GM21576 (cell line): ENCODE measurements around the gene SZT2.

ENCODE experiments used
- ATAC-seq: cut with Tn5 transposase; IDR thresholded peaks from one replicate; pipeline ENCODE4 v1.9.1; 2021; ENCODE audit warnings: mild to moderate bottlenecking, moderate library complexity; ENCODE audit not compliant: unreplicated experiment

Gene SZT2

DNA sequence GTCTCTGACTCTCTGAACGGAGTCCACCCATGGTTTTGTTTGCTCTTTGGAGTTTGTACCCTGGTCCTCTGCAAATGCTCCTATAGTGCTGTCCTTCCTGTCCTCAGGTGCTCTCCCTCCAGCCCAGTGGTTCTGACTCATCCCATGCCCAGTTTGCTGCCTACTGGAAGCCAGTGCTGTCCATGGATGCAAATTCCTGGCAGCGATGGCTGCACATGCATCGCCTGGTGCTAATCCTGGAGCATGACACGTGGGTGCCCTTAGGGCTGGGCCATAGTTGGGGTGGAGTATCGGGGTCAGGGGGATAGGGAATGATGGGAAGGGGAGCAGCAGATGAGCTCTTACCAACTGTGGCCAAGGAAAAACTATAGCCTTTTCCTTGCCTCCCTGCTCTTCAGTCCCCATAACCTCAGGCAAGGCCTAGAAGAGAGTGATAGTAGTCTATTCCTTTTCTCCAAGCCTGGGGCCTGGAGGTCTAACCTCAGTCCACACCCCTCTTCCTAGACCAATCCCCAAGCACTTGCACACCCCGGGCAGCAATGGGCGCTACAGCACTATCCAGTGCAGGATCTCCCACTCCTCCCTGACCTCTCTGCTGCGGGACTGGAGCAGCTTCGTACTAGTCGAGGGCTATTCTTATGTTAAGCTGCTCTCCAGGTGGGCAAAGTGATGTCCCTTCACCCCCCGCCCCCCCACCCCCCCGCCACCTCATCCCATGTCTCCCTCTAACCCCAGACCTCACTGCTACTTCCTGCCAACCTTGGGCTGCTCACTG is 32.5 kb downstream of the SZT2 start:
- no peak for ATAC-seq

DNA sequence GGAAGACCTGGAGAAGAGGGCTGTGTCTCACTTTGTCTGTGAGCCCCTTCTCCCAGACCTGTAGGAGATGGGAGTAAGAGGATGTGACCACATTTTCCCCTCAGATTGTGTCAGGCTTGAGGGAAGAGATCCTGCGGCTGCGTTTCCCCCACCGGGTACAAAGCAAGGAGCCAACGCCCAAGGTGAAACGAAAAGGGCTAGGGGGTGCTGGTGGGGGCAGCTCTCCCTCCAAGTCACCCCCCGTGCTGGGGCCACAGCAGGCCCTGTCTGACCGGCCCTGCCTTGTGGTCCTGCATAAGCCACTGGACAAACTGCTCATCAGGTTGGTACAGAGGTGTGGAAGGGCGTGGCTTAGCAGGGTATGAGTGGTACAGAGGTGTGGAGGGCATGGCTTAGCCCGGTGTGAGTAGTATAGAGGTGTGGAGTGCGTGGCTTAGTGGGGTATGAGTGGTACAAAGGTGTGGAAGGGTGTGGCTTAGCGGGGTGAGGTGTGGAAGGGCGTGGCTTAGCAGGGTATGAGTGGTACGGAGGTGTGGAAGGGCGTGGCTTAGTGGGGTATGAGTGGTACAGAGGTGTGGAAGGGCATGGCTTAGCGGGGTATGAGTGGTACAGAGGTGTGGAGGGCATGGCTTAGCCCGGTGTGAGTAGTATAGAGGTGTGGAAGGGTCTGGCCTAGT is 33.4 kb downstream of the SZT2 start:
- ATAC-seq: no peak

DNA sequence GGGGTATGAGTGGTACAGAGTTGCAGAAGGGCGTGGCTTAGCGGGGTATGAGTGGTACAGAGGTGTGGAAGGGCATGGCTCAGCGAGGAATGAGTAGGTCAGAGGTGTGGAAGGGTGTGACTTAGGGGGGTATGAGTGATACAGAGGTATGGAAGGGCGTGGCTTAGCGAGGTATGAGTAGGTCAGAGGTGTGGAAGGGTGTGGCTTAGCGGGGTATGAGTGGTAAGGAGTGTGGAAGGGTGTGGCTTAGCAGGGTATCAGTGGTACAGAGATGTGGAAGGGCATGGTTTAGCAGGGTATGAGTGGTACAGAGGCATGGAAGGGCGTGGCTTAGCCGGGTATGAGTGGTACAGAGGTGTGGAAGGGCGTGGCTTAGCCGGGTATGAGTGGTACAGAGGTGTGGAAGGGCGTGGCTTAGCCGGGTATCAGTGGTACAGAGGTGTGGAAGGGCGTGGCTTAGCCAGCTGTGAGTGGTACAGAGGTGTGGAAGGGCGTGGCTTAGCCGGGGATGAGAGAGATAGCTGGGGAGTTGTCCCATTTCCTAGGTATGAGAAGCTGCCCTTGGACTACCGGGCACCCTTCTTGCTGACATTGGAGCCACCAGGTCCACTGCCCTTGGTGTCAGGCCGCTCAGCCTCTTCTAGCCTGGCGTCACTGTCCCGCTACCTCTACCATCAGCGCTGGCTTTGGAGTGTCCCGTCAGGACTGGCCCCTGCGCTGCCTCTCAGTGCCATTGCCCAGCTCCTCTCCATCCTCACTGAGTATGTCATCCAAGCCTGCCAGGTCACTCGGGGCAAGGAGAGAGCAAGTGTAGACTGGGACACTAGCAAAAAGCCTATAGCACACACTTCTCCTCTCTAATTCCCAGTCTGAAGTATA is 34.2 kb downstream of the SZT2 start:
- ATAC-seq: no peak

DNA sequence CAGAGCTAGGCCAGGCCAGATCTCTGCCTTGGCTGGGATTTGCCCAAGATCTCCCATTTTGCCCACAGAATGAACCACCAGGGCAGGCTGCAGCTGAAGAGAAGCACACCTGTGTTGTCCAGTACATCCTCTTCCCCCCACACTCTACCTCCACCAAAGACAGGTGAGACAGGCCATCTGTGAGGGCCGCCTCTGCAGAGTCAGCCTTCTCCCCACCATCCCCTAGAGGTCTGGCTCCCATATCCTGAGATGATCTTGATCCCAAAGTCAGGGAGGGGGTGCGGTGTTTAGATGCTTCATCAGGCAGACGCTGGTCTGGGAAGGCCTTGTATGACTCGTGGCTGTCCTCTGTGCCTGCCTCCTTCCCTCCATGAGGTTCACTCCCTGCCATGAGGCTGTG is 35.3 kb downstream of the SZT2 start:
- no peak for ATAC-seq

DNA sequence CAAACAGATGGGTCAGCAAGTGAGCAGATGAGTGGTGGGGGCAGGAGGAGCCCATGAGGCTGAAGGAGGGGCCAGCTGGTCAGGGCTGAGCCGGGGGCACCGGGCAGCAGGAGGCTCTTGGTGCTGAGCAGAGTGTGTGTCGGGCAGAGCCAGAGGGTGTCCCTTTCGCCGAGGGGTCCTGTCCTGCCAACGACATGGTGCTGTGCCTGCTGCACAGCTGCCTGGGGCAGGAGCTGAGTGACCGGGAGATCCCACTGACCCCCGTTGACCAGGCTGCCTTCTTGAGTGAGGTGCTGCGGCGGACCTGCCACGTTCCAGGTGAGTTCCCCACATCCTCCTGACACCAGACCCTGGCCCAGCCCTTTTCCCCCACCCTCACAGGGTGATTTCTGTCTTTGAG is 36.5 kb downstream of the SZT2 start:
- ATAC-seq: no peak

DNA sequence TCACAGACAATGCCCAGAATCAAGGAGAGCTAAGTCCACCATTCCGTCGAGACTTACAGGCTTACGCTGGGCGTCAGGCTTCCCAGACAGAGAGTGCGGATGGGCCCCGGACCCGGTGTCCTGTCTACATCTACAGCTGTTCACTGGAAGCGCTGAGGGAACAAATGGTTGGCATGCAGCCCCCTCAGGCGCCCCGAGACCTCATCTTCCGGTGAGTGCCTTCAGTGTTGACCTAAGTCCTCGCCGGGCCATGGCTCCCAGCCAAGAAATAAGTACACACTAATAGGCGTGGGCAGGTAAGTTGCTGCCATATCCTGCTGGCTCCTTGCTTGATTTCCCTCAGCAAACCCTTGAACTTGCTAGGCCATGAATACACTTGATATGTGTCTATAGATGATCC is 37.8 kb downstream of the SZT2 start:
- ATAC-seq: no peak

DNA sequence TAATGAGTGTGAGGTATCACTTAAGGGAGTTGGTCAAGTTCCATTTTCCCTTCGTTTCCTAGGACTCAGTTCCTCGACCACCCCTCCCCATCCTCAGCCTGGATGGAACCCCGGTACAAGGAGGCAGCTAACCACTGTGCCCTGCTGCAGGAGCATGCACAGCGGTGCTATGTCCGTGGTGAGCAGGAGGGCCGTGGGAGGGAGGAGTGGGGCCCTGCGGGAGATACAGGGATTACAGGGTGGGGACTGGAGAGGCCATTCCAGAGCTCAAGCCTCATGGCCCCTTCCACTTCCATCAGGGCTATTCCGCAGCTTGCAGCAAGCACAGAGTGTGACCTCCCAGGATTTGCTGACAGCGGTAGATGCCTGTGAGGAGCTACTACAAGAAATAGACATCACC is 38.2 kb downstream of the SZT2 start:
- ATAC-seq: no peak

DNA sequence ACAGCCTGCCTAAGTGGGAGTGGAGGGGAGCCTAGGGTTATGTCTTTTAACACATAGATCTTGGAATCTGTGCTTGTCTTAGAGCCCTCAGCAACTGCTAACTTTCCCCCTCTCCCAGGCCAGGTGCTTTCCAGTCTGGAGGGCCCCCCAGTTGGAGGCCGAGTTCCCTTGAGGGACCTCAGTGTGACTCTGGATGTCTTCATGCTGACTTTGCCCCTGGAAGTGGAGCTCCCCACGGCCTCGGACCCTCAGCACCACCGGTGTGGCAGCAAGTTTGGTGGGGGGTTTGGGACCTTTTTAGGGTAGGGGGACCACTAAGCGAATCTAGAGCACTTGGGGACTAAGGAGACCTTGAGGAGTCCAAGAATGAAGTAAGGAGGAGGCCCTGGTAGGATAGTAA is 41.1 kb downstream of the SZT2 start:
- ATAC-seq: no peak

DNA sequence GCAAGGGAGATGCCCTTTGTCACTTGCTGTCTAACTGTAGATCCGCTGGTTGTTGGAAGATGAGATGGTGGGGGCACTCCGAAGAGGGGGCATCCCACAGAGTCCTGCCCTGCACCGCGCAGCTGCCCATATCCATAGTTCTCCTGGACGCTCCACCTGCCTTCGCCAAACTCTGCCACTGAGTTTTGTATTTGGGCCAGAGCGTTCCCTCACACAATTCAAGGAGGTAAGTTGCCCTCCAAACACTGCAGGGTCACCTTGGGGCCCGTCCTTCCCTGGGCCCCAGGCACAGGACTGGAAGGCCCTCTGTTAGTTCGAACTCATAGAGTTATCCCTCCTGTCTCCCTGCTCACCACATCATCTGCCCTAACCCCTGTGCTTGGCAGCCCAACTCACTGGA is 42.0 kb downstream of the SZT2 start:
- ATAC-seq: no peak

DNA sequence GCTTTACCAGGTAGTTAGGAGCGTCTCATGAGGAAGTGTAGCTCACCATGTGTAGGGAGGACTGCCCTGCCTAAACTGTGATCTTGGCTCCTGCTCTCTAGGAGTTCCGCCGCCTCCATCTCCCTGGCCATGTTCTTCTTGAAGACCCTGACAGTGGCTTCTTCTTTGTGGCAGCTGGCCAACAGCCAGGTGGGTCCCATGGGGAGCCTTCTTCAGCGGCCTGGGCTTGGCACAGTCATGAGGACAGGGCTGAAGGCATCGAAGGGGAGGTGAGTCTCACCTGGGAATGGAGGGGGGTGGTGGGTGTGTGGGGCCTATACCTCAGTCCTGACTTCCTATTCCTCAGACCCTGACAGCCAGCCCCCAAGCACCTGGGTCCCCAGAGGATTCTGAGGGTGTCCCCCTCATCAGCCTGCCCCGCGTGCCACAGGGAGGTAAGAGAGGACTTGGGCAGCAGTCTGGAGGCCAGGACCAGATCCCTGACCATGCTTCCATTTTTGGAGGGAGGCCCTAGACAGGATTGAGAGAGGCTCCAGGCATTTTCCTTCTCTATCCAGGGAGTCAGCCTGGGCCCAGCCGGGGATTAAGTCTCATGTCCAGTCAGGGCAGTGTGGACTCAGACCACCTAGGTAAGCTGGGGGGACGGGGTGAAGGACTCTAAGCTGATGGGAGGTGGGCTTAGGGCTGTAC is 42.6 kb downstream of the SZT2 start:
- no peak for ATAC-seq

DNA sequence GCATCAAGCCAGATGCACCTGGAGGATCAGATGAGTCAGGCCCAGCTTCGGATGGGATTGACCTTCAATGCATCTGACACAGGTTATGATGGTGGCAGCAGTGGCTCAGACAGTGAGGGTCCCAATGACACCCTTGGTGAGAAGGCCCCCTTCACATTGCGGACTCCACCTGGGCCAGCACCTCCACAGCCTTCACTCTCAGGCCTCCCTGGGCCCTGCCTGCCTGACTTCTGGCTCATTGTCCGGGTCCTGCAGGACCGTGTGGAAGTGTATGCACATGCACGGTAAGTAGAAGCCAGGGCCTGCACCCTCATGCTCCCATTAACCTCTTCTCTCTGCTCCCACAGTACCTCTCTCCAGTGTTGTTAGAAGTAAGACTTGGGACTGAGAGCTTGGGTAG is 43.2 kb downstream of the SZT2 start:
- ATAC-seq: no peak

DNA sequence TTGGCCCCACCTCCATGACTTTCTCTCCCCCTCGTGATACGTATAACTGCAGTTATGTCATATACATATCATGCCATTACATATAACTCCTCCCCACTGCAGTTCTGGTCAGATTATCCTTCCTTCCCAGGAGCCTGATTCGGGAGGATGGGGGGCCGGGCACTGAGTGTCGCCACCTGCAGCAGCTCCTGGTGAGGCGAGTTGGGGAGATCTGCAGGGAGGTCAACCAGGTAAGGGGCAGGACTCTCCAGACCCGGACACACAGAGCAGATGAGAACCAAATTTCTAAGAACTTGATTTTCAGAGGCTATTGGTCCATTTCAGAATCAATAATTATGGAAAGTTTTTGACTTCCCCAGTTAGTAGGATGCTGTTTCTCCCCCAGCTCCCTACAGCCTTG is 44.6 kb downstream of the SZT2 start:
- no peak for ATAC-seq

DNA sequence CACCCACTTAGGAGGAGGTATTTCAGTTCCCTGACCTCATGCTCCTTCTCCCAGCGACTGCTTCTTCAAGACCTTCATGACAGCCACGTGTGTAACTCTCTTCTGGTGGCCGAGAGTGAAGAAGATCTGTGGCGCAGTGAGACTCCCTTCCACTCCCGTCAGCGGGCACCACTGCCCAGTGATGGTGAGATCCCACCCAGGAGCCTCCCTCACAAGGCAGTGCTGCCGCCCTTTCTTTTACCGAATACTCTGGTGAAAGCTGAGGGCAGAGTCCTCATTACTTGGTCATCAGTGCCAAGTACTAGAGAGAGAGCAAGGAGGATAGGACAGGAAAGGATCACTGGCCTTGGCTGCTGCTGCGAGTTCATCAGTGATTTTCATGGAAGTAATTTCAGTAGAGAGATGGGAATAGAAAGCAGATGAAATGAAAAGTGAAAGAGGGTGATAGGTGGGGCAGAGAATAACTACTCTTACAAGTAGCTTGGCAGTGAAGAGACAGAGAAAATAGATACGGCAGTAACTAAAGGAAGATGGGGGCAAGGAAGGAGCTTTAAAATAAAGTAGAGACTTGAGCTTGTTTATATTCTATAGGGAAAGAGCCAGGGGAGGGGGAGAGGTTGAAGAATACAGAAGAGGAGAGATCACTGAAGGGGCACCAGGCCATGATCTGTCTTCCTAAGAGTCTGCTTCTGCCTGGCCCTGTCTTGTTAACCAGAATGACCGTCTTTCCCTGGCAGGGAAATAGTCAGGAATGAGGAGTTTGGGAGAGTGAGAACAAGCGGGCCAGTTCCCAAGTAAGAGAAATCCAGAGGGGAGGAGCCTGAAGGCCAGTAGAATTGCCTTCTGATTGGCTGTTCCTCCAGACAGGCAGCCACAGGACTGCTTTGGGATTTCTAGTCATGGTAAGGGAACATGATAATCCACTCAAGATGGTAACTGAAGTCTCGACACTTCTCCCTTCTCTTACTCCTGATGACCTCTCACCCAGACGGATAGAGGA is 45.7 kb downstream of the SZT2 start:
- ATAC-seq: no peak

DNA sequence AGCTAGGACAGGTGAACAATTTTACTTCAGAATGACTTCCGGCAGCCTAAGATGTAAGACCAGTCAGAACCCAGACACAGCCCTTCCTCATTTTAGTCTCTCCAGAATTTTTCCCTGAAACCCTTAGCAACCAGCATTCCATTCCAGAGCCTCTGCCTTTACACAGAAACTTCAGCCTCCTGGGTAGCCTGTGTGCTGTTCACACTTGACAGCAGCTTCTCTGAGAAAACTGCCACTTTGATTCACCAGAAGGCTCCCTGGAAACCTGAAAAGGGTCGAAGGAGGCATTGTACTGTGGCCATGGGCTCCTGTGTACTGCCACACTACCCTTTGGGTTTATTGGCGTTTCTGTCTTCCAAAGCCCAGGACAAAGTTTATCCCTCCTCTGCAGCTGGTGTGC is 46.7 kb downstream of the SZT2 start:
- no peak for ATAC-seq

DNA sequence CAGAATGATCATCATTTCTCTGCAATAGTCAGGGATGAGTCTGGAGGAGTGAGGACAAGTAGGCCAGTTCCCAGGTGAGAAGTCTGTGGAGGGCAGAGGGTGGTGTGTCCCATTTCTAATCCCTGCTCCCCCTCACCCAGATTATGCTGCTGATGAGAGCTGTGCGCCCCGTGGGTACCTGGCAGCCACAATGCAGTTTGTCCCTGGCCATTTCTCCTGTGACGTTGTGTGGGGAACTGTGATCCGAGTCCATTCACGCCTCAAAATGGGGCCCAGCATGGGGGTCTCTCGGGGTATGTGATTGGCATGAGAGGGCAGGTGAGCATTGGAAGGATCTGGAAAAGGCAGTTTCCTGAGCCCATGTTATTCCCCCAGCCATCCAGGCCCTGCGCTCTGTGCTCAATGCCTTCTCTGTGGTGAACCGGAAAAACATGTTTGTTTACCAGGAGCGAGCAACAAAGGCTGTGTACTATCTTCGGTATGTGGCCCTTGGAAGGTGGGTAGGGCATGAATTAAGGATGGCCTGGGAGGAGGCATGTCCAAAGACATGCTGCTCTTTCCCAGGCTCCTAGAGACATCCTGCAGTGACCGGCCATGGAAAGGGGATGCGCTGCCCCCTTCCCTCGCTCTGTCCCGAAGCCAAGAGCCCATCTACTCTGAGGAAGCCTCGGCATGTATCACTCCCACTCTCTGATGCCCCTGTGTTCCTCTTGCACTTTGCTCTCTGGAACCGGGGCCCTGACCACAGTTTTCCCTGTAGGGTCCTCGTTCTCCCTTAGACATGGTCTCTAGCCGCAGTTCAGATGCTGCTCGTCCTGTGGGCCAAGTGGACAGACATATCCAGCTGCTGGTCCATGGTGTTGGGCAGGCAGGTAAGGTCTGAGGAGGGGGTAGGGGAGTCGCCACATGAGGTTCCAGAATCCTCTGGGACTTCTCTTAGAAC is 47.6 kb downstream of the SZT2 start:
- ATAC-seq: no peak

DNA sequence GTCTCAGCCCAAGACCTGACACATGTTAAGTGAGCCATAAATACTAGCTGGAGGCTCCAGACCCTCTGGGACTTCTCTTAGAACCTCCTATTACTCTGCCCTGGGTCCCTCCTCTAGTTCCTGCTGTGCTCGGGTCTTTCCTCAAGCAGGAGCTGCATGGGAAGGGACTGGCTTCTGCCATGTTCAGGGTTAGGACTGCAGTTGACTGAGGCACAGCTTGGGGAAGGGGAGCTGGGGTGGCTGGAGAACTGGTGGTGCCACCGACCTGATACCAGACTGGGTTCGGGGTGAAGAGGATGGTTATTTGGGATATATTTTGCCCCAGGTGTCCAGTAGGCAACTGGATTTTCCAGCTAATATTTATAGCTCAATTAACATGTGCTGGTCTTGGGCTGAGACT is 48.3 kb downstream of the SZT2 start:
- ATAC-seq: no peak

DNA sequence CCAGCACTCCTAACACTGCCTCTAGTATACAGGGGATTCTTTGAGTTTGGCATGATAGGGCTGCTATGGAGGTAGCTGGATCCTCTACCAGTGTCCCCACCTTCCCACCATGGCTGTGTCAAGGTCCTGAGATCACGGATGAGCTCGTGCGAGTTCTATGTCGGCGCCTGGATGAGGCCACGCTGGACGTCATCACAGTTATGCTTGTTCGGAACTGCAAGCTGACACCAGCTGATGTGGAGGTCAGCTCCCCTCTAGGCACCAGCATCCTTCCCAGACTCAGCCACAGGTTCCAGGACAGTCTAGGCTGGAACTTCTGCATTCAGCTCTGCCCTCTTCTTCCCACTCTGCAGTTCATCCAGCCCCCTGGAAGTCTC is 48.9 kb downstream of the SZT2 start:
- ATAC-seq: no peak

DNA sequence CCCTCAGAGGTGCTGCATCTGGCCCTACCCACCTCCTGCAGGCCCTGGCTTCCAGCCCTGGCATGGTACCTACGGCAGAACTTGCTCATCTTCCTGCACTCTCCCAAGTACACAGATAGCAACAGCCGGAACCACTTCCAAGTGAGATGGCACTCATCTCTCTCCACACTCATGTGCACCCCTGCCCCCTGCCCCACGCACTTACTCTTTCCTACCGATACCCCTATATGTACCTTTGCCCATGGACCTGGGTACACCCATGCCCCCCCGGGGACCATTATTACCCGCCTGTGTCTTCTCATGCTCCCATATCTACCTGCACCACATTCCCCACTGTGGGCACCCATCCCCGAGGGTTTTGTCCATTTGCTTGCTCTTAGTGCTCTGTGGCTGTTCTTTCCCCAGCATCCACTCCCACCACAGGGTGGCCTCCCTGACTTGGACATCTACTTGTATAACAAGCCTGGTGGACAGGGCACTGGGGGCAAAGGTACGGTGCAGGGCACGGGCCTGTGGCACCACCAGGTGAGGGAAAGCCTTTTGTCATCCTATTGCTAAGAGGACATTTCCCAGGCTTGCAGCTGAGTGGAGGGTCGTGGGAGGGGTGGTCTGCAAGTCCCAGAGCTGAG is 49.4 kb downstream of the SZT2 start:
- ATAC-seq: no peak
